Stimulated activated CD8-positive, alpha-beta memory T cell treated with anti-CD3 and anti-CD28 coated beads, Interleukin-15, amount 100 ng/mL, for 1 hour (primary cell): ENCODE measurements around the gene CRELD2.
A peak's percentile ranks its signal among the peaks of the same experiment; 100 is the strongest.

Experiments
- DNase-seq: peaks from one replicate; pipeline ENCODE4 v3.0.0-alpha.2; 2020; ENCODE audit warnings: low read depth

CRELD2 gene

GRCh38 chr22:49913026-49913425, 5.4 kb upstream of the CRELD2 start:
- DNase-seq = no peak

GRCh38 chr22:49913446-49913845, 5.0 kb upstream of the CRELD2 start:
- DNase-seq = no peak

- DNase-seq = no peak
Observed at GRCh38 chr22:49914256-49914655, 4.2 kb upstream of the CRELD2 start.

- DNase-seq = no peak
Observed at GRCh38 chr22:49915610-49916009, 2.8 kb upstream of the CRELD2 start.

- DNase-seq = no peak
Observed at GRCh38 chr22:49916831-49917230, 1.6 kb upstream of the CRELD2 start.

- no peak for DNase-seq
Observed at GRCh38 chr22:49918911-49919881, 762 bp downstream of the CRELD2 start.

GRCh38 chr22:49920859-49921258, 2.4 kb downstream of the CRELD2 start:
- no peak for DNase-seq

GRCh38 chr22:49921508-49922278, 3.3 kb downstream of the CRELD2 start:
- no peak for DNase-seq

- no peak for DNase-seq
Observed at GRCh38 chr22:49922484-49922883, 4.0 kb downstream of the CRELD2 start.

- no peak for DNase-seq
Observed at GRCh38 chr22:49922926-49923325, 4.5 kb downstream of the CRELD2 start.

- DNase-seq = no peak
Observed at GRCh38 chr22:49923445-49923844, 5.0 kb downstream of the CRELD2 start.

GRCh38 chr22:49924113-49924833, 5.8 kb downstream of the CRELD2 start:
- DNase-seq = no peak

GRCh38 chr22:49925525-49926128, 7.2 kb downstream of the CRELD2 start:
- DNase-seq = no peak

- DNase-seq = no peak
Observed at GRCh38 chr22:49926916-49927315, 8.5 kb downstream of the CRELD2 start.

GRCh38 chr22:49927483-49928184, 9.2 kb downstream of the CRELD2 start:
- no peak for DNase-seq

- DNase-seq = no peak
Observed at GRCh38 chr22:49928185-49928495, 9.7 kb downstream of the CRELD2 start.

- no peak for DNase-seq
Observed at GRCh38 chr22:49928555-49929210, 10.2 kb downstream of the CRELD2 start.

- DNase-seq = peak; percentile 62
Observed at GRCh38 chr22:49929211-49929979, 11.0 kb downstream of the CRELD2 start.

- DNase-seq = no peak
Observed at GRCh38 chr22:49929994-49930575, 11.7 kb downstream of the CRELD2 start.
